Neural cell (in vitro differentiated cells): ENCODE results near the gene MBTD1. TPM values are rescaled to one million over a fixed set of nuclear protein-coding genes. Genes with fewer than 3 reads are reported as not detected.

Experiments
- H2AFZ ChIP-seq: fragments of 200-600, 300-800 bp; sonication (generic), shearing (Covaris generic); 2 replicates; pipeline ENCODE4 v1.6.0; 2014; ENCODE audit warnings: low read depth, mild to moderate bottlenecking, antibody characterized with exemption, low read length, moderate library complexity
- H3F3A ChIP-seq: fragments of 200-600 bp; shearing (Covaris generic); 2 replicates; pipeline ENCODE4 v1.6.1; 2016; ENCODE audit warnings: mild to moderate bottlenecking, moderate library complexity, mixed read lengths, antibody characterized with exemption, low read length; ENCODE audit not compliant: insufficient read depth, poor library complexity, severe bottlenecking
- H3K27ac ChIP-seq: fragments of 200-600, 300-800 bp; sonication (generic), shearing (Covaris generic); 2 replicates; pipeline ENCODE4 v1.5.1; 2014; ENCODE audit warnings: mild to moderate bottlenecking, low read length, moderate library complexity
- H3K27me3 ChIP-seq: fragments of 300-800, 200-600 bp; sonication (generic), shearing (Covaris generic); 2 replicates; pipeline ENCODE4 v1.6.0; 2014; ENCODE audit warnings: mild to moderate bottlenecking, low read depth, low read length, moderate library complexity; ENCODE audit not compliant: insufficient read depth
- H3K36me3 ChIP-seq: fragments of 300-800, 200-600 bp; sonication (generic), shearing (Covaris generic); 2 replicates; pipeline ENCODE4 v1.5.1; 2014; ENCODE audit warnings: mild to moderate bottlenecking, antibody characterized with exemption, low read length, moderate library complexity; ENCODE audit not compliant: insufficient read depth
- H3K4me2 ChIP-seq: fragments of 300-800, 200-600 bp; sonication (generic), shearing (Covaris generic); 2 replicates; pipeline ENCODE4 v1.6.0; 2014; ENCODE audit warnings: mild to moderate bottlenecking, low read length
- H3K4me3 ChIP-seq: fragments of 300-800, 200-600 bp; sonication (generic), shearing (Covaris generic); 2 replicates; pipeline ENCODE4 v1.5.1; 2014; ENCODE audit warnings: mild to moderate bottlenecking, low read length, moderate library complexity
- H3K79me2 ChIP-seq: fragments of 200-600 bp; shearing (Covaris generic); replicated peaks from 2 replicates; pipeline ENCODE4 v1.6.0; 2014; ENCODE audit warnings: mild to moderate bottlenecking, low read length, moderate library complexity; ENCODE audit not compliant: insufficient read depth
- H3K9ac ChIP-seq: fragments of 300-800, 200-600 bp; sonication (generic), shearing (Covaris generic); 2 replicates; pipeline ENCODE4 v1.6.1; 2016; ENCODE audit warnings: mild to moderate bottlenecking, low read length, mixed read lengths
- H3K9me2 ChIP-seq: fragments of 200-600 bp; shearing (Covaris generic); 2 replicates; pipeline ENCODE4 v1.6.1; 2016; ENCODE audit warnings: mild to moderate bottlenecking, low read length, mixed read lengths; ENCODE audit not compliant: insufficient read depth
- H3K9me3 ChIP-seq: fragments of 200-600, 300-800 bp; sonication (generic), shearing (Covaris generic); 2 replicates; pipeline ENCODE4 v1.6.1; 2016; ENCODE audit warnings: mild to moderate bottlenecking, mixed run types, low read length, moderate library complexity, mixed read lengths
- H4K20me1 ChIP-seq: fragments of 200-600 bp; shearing (Covaris generic); 2 replicates; pipeline ENCODE4 v1.6.1; 2016; ENCODE audit warnings: mild to moderate bottlenecking, mixed run types; ENCODE audit not compliant: insufficient read depth
- CTCF ChIP-seq: fragments of 450-650 bp; IDR thresholded peaks from 2 replicates; pipeline ENCODE4 v1.5.1; 2014; ENCODE audit warnings: antibody characterized with exemption, mild to moderate bottlenecking, moderate library complexity; ENCODE audit not compliant: poor library complexity, severe bottlenecking
- EP300 ChIP-seq: fragments of 450-650 bp; conservative IDR thresholded peaks from 2 replicates; pipeline ENCODE4 v1.6.1; 2014; ENCODE audit warnings: antibody characterized with exemption, mild to moderate bottlenecking, moderate library complexity; ENCODE audit not compliant: poor library complexity, severe bottlenecking
- EZH2 ChIP-seq: fragments of 200-600, 300-800 bp; shearing (Covaris generic), sonication (generic); IDR thresholded peaks from 2 replicates; pipeline ENCODE4 v1.6.1; 2014; ENCODE audit warnings: antibody characterized with exemption, low read length, borderline replicate concordance, mild to moderate bottlenecking; ENCODE audit not compliant: insufficient read depth, poor library complexity, severe bottlenecking
- MXI1 ChIP-seq: fragments of 450-650 bp; conservative IDR thresholded peaks from 2 replicates; pipeline ENCODE4 v1.6.1; 2014; ENCODE audit warnings: antibody characterized with exemption, mild to moderate bottlenecking; ENCODE audit not compliant: poor library complexity, severe bottlenecking
- POLR2AphosphoS5 ChIP-seq: IDR thresholded peaks from 2 replicates; pipeline ENCODE4 v1.6.1; 2012
- RAD21 ChIP-seq: fragments of 450-650 bp; conservative IDR thresholded peaks from 2 replicates; pipeline ENCODE4 v1.6.1; 2014; ENCODE audit warnings: antibody characterized with exemption, mild to moderate bottlenecking, moderate library complexity
- REST ChIP-seq: IDR thresholded peaks from 2 replicates; pipeline ENCODE4 v1.6.1; 2012; ENCODE audit warnings: borderline replicate concordance
- SMC3 ChIP-seq: fragments of 450-650 bp; conservative IDR thresholded peaks from 2 replicates; pipeline ENCODE4 v1.6.1; 2014; ENCODE audit warnings: antibody characterized with exemption, mild to moderate bottlenecking, moderate library complexity; ENCODE audit not compliant: poor library complexity
- TAF1 ChIP-seq: IDR thresholded peaks from 2 replicates; pipeline ENCODE4 v1.6.1; 2012; ENCODE audit warnings: low read depth
- polyA plus RNA-seq: library from polyadenylated mRNA; depleted of rRNA; stranded (reverse); fragments of >200 nt; gene quantifications from 2 replicates; pipeline ENCODE4 v1.2.3, GENCODE V29; 2014

The MBTD1 gene
- polyA plus RNA-seq, 1 donor from 2014 or later, result 70.0 TPM

- H3K4me2 ChIP-seq, result no peak overlapping the region
- no peak overlapping the region for H3K27ac ChIP-seq
- H3K9me2 ChIP-seq, result no peaks in the 10 kb centered on the region
- H3K36me3 ChIP-seq, result peaks cover under 1% of the 10 kb centered on the region
- TF ChIP-seq EZH2, result no peak
- H3K9me3 ChIP-seq, result no peaks in the 10 kb centered on the region
- H2AFZ ChIP-seq, result no peak overlapping the region
- H4K20me1 ChIP-seq, result no peaks in the 10 kb centered on the region
- H3K27me3 ChIP-seq, result no peaks in the 10 kb centered on the region
- no peaks in the 10 kb centered on the region for H3F3A ChIP-seq
- no peak overlapping the region for H3K4me3 ChIP-seq
- no peaks in the 10 kb centered on the region for H3K79me2 ChIP-seq
- no peak overlapping the region for H3K9ac ChIP-seq
Measured at GRCh38 chr17:51203838-51204237, 56.0 kb downstream of the MBTD1 start.

GRCh38 chr17:51200846-51201245 lies 59.0 kb downstream of the MBTD1 start:
- Histone ChIP-seq H3F3A (no peaks in the 10 kb centered on the region), H3K9ac (no peak overlapping the region), H4K20me1 (no peaks in the 10 kb centered on the region), H3K27ac (no peak overlapping the region), H3K36me3 (peaks cover 4% of the 10 kb centered on the region), H3K9me2 (no peaks in the 10 kb centered on the region), H3K4me2 (no peak overlapping the region), H2AFZ (no peak overlapping the region), H3K9me3 (no peaks in the 10 kb centered on the region), H3K27me3 (no peaks in the 10 kb centered on the region), H3K4me3 (no peak overlapping the region), H3K79me2 (no peaks in the 10 kb centered on the region)
- no peak for TF ChIP-seq POLR2AphosphoS5
- TF ChIP-seq MXI1, result no peak
- no peak for TF ChIP-seq TAF1

- TF ChIP-seq POLR2AphosphoS5 (no peak), EP300 (no peak), REST (no peak), RAD21 (no peak), CTCF (no peak), MXI1 (no peak), EZH2 (no peak), TAF1 (no peak), SMC3 (no peak)
- no peaks in the 10 kb centered on the region for H3K9me2 ChIP-seq
- no peak overlapping the region for H3K4me2 ChIP-seq
- peaks cover 4% of the 10 kb centered on the region for H3K36me3 ChIP-seq
- no peaks in the 10 kb centered on the region for H3K27me3 ChIP-seq
- no peaks in the 10 kb centered on the region for H3K9me3 ChIP-seq
- H4K20me1 ChIP-seq, result no peaks in the 10 kb centered on the region
- no peaks in the 10 kb centered on the region for H3F3A ChIP-seq
- no peak overlapping the region for H3K4me3 ChIP-seq
- no peak overlapping the region for H2AFZ ChIP-seq
- H3K9ac ChIP-seq, result no peak overlapping the region
- no peaks in the 10 kb centered on the region for H3K79me2 ChIP-seq
- H3K27ac ChIP-seq, result no peak overlapping the region
Measured at GRCh38 chr17:51200295-51200694, 59.6 kb downstream of the MBTD1 start.
